ENCODE measurements around the gene COPA.
A peak's percentile ranks its signal among the peaks of the same experiment; 100 is the strongest.

COPA gene

DNA sequence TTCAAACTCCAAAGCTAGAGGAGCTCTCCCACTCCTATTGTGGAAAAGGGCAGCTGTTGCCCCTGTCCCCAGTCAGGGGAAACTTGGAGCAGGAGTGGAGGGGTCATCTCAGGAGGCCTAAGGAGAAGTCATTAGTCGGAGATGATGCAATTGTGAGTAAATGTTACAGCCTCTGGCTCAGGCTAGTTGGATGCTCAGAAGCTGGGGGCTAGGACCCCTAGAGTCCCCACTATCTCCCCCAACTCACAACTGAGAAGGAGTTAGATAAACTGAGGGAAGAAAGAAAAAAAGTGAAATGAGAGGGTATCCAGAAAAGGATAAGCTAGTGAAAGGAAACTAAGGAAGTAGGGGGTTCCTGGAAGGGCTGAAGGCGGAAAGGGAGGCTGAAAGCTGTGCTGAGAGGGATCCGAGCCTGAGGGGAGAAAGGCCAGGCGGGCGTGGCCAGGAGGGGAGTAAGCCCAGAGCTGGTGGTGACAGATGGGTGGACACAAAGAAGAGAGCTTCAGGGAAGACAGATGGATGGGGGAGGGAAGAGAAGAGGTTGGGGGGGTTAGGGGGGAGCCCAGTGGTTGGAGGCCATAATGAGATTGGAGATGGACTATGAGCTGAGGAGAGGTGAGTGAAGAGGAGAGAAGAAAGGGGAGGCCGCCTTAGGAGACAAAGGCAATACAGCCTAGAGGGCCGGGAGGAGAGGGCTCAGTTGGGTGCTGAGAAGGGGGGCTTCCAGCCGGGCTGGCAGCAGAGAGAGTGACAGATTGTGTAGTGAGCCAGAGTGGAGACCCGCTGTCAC is 19.3 kb upstream of the COPA start:
- DNase-seq, result no peak

DNA sequence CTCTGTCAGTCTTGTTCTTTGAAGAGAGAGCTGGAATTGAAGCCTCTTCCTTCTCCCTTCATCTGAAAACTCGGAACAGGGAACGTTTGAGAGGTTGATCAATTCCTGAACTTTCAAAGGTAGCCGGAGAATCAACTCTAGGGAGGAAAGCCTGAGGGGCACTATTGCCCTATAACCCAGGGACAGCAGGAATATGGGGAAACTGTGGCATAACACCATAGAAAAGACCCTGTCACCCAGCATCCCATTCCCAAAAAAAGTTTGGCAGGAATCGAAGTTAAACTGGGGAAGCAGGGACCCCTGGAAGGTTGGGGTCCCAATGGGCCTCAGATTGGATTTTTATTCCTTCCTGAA is 18.7 kb upstream of the COPA start:
- DNase-seq, result no peak

DNA sequence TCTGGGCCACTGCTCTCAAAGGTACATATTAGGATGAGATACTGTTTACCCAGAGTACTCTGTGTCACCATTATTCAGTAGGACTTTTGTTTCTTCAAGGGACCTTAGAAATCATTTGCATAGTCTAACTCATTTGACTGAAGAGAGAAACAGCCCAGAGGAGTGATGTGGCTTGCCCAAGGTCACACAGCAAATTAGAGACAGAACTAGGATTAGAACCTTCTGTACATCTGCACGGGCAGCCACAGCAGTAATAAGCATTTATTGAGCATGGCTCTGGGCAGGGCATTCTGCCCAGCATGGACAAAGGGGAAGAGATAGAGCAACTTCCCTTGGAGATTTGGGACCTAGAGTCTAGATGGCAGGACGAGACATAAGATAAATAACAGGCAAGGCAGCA is 18.1 kb upstream of the COPA start:
- DNase-seq, result no peak

DNA sequence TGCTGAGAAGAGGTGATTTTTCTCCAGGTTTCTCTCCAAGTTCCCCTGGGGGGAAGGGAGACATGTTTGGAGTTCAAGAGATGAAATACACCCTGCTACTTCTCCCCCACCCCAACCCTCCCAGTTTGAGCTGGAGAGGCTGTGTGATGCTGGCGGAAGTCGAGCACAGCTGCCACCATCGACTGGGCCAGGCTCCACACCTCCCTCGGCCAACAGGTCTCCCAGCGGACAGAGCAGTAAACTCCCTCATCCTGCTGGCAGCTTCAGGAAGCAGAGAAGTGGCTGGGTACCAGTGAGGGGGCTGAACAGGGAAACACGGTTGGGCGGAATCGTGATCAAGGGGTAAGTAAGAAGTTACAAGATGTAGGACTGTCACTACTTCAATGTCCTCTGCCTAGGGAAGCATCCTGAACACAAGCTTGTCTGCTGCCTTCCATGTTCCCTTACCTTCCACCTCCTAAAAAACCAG is 17.2 kb upstream of the COPA start:
- no peak for DNase-seq

DNA sequence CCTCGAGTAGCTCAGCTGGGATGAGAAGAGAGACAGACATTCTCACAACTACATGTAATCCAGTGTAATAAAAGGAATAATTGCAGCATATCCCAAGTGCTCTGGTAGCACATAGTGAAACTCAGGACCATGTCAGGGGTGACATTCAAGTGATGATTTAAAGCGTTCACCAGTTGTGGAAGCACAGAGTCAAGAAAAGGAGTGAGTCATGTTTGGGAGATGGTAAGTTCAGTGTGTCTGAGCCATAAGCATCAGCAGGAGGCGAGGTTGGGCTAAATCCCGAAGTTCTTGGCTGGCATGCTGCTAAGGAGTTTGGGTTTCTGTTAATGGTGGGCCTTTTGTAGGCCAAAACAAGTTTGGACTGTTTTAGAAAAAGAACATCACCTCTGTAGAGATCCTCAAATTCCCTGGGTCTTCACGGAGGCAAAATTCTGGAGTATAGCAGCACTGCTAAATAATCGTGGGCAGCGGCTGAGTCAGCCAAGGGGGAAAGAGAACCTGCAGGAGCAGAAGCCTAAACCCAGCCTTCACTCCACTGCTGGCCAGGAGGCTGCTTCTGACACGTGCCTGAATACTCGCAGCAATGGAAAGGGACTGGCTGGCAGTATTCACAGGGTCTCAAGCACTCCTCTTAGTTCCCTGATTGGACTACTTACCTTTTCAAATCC is 16.6 kb upstream of the COPA start:
- no peak for DNase-seq

DNA sequence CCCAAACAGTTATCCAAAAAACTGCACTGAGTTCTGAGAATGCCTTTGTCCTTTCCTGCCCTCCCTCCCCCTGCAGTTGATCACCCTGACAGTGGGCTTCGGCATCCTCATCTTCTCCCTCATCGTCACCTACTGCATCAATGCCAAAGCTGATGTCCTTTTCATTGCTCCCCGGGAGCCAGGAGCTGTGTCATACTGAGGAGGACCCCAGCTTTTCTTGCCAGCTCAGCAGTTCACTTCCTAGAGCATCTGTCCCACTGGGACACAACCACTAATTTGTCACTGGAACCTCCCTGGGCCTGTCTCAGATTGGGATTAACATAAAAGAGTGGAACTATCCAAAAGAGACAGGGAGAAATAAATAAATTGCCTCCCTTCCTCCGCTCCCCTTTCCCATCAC is 15.0 kb upstream of the COPA start:
- DNase-seq, result no peak

DNA sequence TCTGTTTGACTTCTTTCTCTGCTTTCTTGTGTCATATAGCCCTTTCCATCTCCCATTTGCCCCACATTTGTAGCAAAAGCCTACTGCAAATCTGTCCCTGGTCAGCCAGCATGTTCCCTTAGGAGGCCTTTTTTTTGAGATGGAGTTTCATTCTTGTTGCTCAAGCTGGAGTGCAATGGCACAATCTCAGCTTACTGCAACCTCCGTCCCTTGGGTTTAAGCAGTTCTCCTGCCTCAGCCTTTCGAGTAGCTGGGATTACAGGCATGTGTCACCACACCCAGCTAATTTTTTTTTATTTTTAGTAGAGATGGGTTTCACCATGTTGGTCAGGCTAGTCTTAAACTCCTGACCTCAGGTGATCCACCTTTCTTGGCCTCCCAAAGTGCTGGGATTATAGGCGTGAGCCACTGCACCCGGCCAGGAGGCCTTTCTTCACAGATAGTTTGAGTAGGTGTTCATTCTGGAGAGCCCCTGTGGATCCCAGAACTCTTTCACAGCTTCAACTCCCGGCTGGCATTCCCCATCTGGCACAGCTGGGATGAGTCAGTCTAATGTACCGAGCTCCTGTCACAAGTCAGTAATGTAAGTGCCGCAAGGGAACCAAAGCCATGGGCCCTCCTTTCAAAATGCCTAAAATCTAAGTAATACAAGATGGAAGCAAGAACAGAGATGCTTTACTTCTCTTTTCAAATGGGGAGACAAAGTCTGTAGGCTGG is 14.4 kb upstream of the COPA start:
- no peak for DNase-seq

GRCh38 chr1:160354388-160354985 is 11.4 kb upstream of the COPA start:
- DNase-seq, result peak; percentile 8 to 26

DNA sequence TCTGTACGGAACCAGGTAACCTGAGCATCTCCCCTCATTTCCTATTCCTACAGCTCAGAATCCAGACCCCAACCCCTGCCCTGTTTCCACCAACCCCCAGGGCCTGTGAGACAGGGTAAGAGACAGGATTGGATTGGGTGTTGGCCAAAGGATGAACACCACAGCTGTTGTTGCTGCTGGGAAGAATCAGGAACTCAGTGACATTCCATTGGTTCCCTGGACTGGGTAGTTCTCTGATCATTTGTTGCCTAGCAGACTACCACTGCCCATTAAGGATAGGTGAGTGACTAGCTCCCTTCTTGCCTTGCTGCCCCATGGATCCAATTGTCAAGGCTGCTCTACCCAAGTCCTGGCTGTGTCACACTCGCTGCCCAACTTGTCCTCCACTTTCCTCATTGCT is 10.2 kb upstream of the COPA start:
- DNase-seq, result no peak

DNA sequence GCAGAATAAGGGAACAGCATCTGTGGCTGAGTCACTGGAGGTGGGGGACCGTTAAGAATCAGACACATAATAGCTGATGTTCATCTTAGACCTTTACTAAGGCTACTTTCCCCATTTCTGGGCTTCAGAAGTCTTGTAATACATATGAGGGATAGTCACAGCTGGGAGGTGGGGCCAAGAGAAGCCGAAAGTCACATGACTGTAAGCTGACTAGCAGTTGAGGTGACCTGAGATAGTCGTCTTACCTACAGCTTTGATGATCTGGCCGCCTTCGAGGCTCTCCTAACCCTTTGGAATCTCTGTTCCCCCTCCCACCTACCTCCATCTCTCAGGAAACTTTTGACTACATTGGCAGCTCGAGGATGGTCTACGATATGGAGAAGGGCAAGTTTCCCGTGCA is 9.5 kb upstream of the COPA start:
- no peak for DNase-seq

GRCh38 chr1:160351629-160352028 is 8.6 kb upstream of the COPA start:
- no peak for DNase-seq

DNA sequence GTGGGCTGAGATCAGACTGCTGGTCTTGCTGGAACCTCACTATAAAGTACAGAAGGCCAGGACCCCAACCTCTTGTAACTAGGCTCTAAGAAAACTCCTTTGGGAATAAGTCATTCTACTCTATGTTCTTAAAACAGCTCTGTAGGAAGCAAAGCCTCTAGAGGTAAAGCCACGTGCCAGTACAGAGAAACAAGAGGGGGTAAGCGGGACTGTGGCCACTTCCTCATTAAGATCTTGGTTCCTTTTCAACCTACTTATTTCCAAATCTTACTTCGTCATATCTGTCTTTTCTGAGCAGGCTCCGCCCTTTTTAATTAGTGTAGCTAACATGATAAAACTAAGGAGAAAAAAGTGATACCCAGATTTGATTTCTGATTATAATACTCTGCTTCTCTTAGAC is 3.9 kb upstream of the COPA start:
- no peak for DNase-seq

DNA sequence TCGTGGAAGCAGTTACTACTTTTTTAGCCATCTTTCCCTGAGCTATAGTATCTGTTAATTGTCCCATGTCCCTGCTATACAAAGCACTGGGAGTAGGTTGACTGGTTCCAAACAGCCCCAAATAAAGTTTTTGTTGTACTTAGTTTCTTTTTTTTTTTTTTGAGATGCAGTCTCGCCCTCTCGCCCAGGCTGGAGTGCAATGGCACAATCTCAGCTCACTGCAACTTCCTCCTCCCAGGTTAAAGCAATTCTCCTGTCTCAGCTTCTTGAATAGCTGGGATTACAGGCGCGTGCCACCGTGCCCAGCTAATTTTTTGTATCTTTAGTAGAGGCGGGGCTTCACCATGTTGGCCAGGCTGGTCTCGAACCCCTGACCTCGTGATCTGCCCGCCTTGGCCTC is 3.4 kb upstream of the COPA start:
- no peak for DNase-seq

GRCh38 chr1:160344936-160345335 is 1.9 kb upstream of the COPA start:
- no peak for DNase-seq

GRCh38 chr1:160344241-160344640 is 1.2 kb upstream of the COPA start:
- no peak for DNase-seq

DNA sequence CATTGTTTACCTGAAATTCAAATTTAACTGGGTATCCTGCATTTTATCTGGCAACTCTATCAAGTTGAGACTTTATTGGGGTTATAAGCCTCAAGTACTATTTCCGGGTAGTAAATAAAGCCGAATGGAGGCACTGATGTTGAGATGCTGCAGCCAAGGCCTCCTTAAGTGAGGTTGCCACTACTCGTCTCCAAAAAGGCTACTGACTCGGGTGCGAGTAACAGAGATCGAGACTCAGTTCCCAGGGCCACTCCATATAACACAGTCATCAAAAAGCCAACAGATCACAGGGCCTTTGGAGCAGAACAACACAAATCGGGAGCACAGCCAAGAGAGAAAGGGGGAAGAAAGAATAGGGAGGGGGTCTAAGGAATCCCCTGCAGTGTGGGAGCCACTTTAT is 524 bp downstream of the COPA start:
- no peak for DNase-seq

DNA sequence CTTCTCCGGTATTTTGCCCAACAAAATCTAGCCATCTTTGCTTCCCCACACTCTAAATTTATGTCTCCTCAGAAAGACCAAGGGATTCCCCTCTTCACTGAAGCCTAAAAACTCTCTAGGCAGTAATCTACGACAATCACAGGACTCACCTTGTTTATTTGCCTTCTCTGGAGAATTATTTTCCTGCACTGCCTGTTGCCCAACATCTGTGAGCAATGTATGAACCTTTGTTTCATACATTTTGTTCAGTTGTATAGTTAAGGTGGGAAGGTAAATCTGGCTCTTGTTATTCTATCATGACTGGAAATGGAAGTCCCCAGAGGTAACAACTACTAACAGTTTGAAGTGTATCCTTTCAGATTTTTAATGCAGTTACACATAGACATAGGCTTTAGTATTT is 2.2 kb downstream of the COPA start:
- DNase-seq, result no peak

GRCh38 chr1:160340146-160340545 is 2.9 kb downstream of the COPA start:
- DNase-seq, result no peak

- no peak for DNase-seq
Observed at GRCh38 chr1:160338580-160338979, 4.5 kb downstream of the COPA start.

DNA sequence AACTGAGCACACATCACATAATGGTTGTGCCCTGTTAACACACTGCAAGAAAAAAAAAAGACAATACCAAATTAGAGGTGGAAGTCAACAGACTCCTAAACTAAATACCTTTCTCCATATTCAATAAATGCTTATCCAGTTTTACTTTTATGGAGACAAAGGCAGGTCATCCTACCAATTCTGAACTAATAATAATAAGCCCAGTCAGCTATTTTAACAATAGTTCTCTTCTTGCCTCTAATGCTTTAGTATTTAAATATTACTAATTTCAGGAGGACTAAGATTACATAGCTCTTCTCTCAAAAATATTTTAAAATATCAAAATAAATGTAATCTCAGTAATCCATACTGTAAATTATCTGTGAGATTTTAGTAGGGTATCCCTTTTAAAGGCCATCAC is 10.5 kb downstream of the COPA start:
- no peak for DNase-seq

DNA sequence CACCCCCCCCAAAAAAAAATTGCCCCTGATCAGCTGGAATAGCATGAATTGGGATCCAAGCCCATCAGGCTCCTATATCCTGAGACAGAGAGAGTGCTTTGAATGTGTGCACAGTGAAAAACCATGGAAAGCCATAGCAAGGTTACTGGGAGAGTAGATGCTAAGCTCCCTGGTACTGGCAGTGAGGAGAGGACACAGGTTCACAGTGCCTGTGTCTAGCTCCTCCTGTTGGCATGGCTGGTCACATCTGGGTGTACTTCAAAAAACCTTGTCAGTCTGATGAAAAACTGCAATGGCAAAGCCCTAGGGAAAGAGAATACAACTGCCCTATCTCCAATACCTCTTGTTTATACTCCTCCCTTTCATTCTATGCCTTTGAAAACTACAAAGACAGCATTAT is 12.9 kb downstream of the COPA start:
- no peak for DNase-seq

GRCh38 chr1:160328184-160328583 is 14.9 kb downstream of the COPA start:
- no peak for DNase-seq

GRCh38 chr1:160326418-160326817 is 16.6 kb downstream of the COPA start:
- DNase-seq, result no peak

GRCh38 chr1:160325252-160325651 is 17.8 kb downstream of the COPA start:
- no peak for DNase-seq
